OCI-LY1 (cell line): Measurements from ENCODE around the gene CCDC142.

Experiments
- H2AFZ ChIP-seq: fragments of 200-600 bp; sonication (generic), shearing (Covaris generic); 2 replicates; pipeline ENCODE4 v1.6.0; 2014; ENCODE audit warnings: antibody characterized with exemption, mild to moderate bottlenecking, low read length
- H3F3A ChIP-seq: fragments of 200-600 bp; sonication (generic), shearing (Covaris generic); 2 replicates; pipeline ENCODE4 v1.6.0; 2014; ENCODE audit warnings: mild to moderate bottlenecking, antibody characterized with exemption, low read length, moderate library complexity; ENCODE audit not compliant: insufficient read depth
- H3K27ac ChIP-seq: fragments of 200-600 bp; sonication (generic); 2 replicates; pipeline ENCODE4 v1.5.1; 2014; ENCODE audit warnings: low read length, mixed run types, mild to moderate bottlenecking, low read depth; ENCODE audit not compliant: poor library complexity, severe bottlenecking
- H3K27me3 ChIP-seq: fragments of 200-600 bp; sonication (generic); 2 replicates; pipeline ENCODE4 v1.6.0; 2014; ENCODE audit warnings: antibody characterized with exemption, mild to moderate bottlenecking, low read length, moderate library complexity; ENCODE audit not compliant: insufficient read depth
- H3K36me3 ChIP-seq: fragments of 200-600 bp; sonication (generic); 2 replicates; pipeline ENCODE4 v1.6.1; 2014; ENCODE audit warnings: mild to moderate bottlenecking, antibody characterized with exemption, low read length, moderate library complexity, mixed read lengths; ENCODE audit not compliant: insufficient read depth
- H3K4me1 ChIP-seq: fragments of 200-600 bp; sonication (generic); 2 replicates; pipeline ENCODE4 v1.5.1; 2014; ENCODE audit warnings: mild to moderate bottlenecking, low read length, moderate library complexity; ENCODE audit not compliant: insufficient read depth, severe bottlenecking
- H3K4me2 ChIP-seq: fragments of 200-600 bp; sonication (generic), shearing (Covaris generic); 2 replicates; pipeline ENCODE4 v1.6.1; 2014; ENCODE audit warnings: low read length
- H3K4me3 ChIP-seq: fragments of 200-600 bp; sonication (generic); 2 replicates; pipeline ENCODE4 v1.5.1; 2014; ENCODE audit warnings: low read length, low read depth, mild to moderate bottlenecking, mixed read lengths; ENCODE audit not compliant: poor library complexity, severe bottlenecking
- H3K79me2 ChIP-seq: fragments of 200-600 bp; shearing (Covaris generic); 2 replicates; pipeline ENCODE4 v1.6.1; 2016; ENCODE audit warnings: mixed run types, low read length, mixed read lengths; ENCODE audit not compliant: insufficient read depth
- H3K9ac ChIP-seq: fragments of 200-600 bp; sonication (generic), shearing (Covaris generic); 2 replicates; pipeline ENCODE4 v1.6.1; 2014; ENCODE audit warnings: mild to moderate bottlenecking, low read length, mixed read lengths
- H3K9me2 ChIP-seq: fragments of 200-600 bp; sonication (generic), shearing (Covaris generic); 2 replicates; pipeline ENCODE4 v1.6.1; 2014; ENCODE audit warnings: low read depth, mild to moderate bottlenecking, low read length, mixed read lengths
- H3K9me3 ChIP-seq: fragments of 200-600 bp; shearing (Covaris generic); 2 replicates; pipeline ENCODE4 v1.6.1; 2014; ENCODE audit warnings: low read length, mixed read lengths
- H4K20me1 ChIP-seq: fragments of 200-600 bp; sonication (generic), shearing (Covaris generic); 2 replicates; pipeline ENCODE4 v1.6.0; 2016; ENCODE audit warnings: mild to moderate bottlenecking, low read length; ENCODE audit not compliant: insufficient read depth
- CTCF ChIP-seq: fragments of 200-600 bp; sonication (generic), shearing (Covaris generic); IDR thresholded peaks from 2 replicates; pipeline ENCODE4 v1.5.1; 2017; ENCODE audit warnings: mild to moderate bottlenecking, antibody characterized with exemption, low read length, moderate library complexity, mixed read lengths
- EZH2 ChIP-seq: fragments of 200-600 bp; sonication (generic), shearing (Covaris generic); IDR thresholded peaks from 2 replicates; pipeline ENCODE4 v1.8.0; 2017; ENCODE audit warnings: borderline replicate concordance, mixed run types, mild to moderate bottlenecking, antibody characterized with exemption, low read length, moderate library complexity, mixed read lengths

The CCDC142 gene

GRCh38 chr2:74511104-74511989 lies 28.5 kb upstream of the CCDC142 start:
- peaks cover 4% of the 10 kb centered on the region; the same call in 1 of the 2 replicates for H3K27me3 ChIP-seq
- no peaks in the 10 kb centered on the region for H3K79me2 ChIP-seq
- no peaks in the 10 kb centered on the region for H3K9me2 ChIP-seq
- no peaks in the 10 kb centered on the region for H3K9me3 ChIP-seq
- no peaks in the 10 kb centered on the region for H4K20me1 ChIP-seq
- no peaks in the 10 kb centered on the region for H3F3A ChIP-seq
- H3K27ac ChIP-seq = no peak overlapping the region
- TF ChIP-seq EZH2 = no peak
- TF ChIP-seq CTCF = no peak
- H3K9ac ChIP-seq = no peak overlapping the region
- H2AFZ ChIP-seq = no peak overlapping the region
- no peak overlapping the region for H3K4me2 ChIP-seq
- H3K36me3 ChIP-seq = no peaks in the 10 kb centered on the region
- peaks cover 22% of the 10 kb centered on the region for H3K4me1 ChIP-seq
- H3K4me3 ChIP-seq = no peak overlapping the region

GRCh38 chr2:74510272-74510671 lies 27.5 kb upstream of the CCDC142 start:
- Histone ChIP-seq H3K4me2 (no peak overlapping the region), H3K4me3 (no peak overlapping the region), H3K27me3 (peaks cover 4% of the 10 kb centered on the region; the same call in 1 of the 2 replicates), H3K79me2 (no peaks in the 10 kb centered on the region), H3F3A (no peaks in the 10 kb centered on the region), H2AFZ (no peak overlapping the region), H3K36me3 (peaks cover 9% of the 10 kb centered on the region), H4K20me1 (no peaks in the 10 kb centered on the region), H3K4me1 (peaks cover 23% of the 10 kb centered on the region), H3K9me3 (no peaks in the 10 kb centered on the region), H3K27ac (no peak overlapping the region), H3K9me2 (no peaks in the 10 kb centered on the region), H3K9ac (no peak overlapping the region)
- TF ChIP-seq EZH2 (no peak), CTCF (no peak)

GRCh38 chr2:74507926-74508520 lies 25.2 kb upstream of the CCDC142 start:
- H3K9ac ChIP-seq = peak overlapping the region; percentile 90
- peaks cover 17% of the 10 kb centered on the region for H3K36me3 ChIP-seq
- peak overlapping the region; percentile 95 for H3K4me2 ChIP-seq
- no peaks in the 10 kb centered on the region for H3F3A ChIP-seq
- H3K9me3 ChIP-seq = no peaks in the 10 kb centered on the region
- H3K27ac ChIP-seq = peak overlapping the region; percentile 95
- peak overlapping the region; percentile 39; the same call in 1 of the 2 replicates for H2AFZ ChIP-seq
- no peaks in the 10 kb centered on the region for H3K79me2 ChIP-seq
- H3K4me3 ChIP-seq = peak overlapping the region; percentile 86
- H3K9me2 ChIP-seq = no peaks in the 10 kb centered on the region
- peaks cover 30% of the 10 kb centered on the region for H3K4me1 ChIP-seq
- H3K27me3 ChIP-seq = peaks cover 3% of the 10 kb centered on the region; the same call in 1 of the 2 replicates
- TF ChIP-seq EZH2 (no peak), CTCF (no peak)
- no peaks in the 10 kb centered on the region for H4K20me1 ChIP-seq
